ENCODE measurements around the gene USP1.

The USP1 gene

GRCh38 chr1:62435231-62436038, 1.4 kb upstream of the USP1 start:
- peak; percentile 4 for DNase-seq (ENCODE audit: low read depth)
- no peak for TF ChIP-seq CTCF (IDR thresholded peaks at IDR 0.05; ENCODE audit: insufficient read depth, low read depth, low read length, missing control alignments)
- peak overlapping the region; percentile 92 for H3K4me3 ChIP-seq (ENCODE audit: low read length)

GRCh38 chr1:62436039-62436465, 797 bp upstream of the USP1 start:
- H3K4me3 ChIP-seq (ENCODE audit: low read length): peak overlapping the region; percentile 92
- DNase-seq (ENCODE audit: low read depth): peak; percentile 99
- TF ChIP-seq CTCF (IDR thresholded peaks at IDR 0.05; ENCODE audit: insufficient read depth, low read depth, low read length, missing control alignments): no peak

GRCh38 chr1:62437273-62437940, 558 bp downstream of the USP1 start:
- DNase-seq (ENCODE audit: low read depth): peak; percentile 46
- no peak for TF ChIP-seq CTCF (IDR thresholded peaks at IDR 0.05; ENCODE audit: insufficient read depth, low read depth, low read length, missing control alignments)
- peak overlapping the region; percentile 92 for H3K4me3 ChIP-seq (ENCODE audit: low read length)

- TF ChIP-seq CTCF (IDR thresholded peaks at IDR 0.05; ENCODE audit: insufficient read depth, low read depth, low read length, missing control alignments): no peak
- DNase-seq (ENCODE audit: low read depth): no peak
- peak overlapping the region; percentile 92 for H3K4me3 ChIP-seq (ENCODE audit: low read length)
Observed at GRCh38 chr1:62438163-62438562, 1.3 kb downstream of the USP1 start.

GRCh38 chr1:62439652-62440371, 3.0 kb downstream of the USP1 start:
- no peak for DNase-seq (ENCODE audit: low read depth)
- TF ChIP-seq CTCF (IDR thresholded peaks at IDR 0.05; ENCODE audit: insufficient read depth, low read depth, low read length, missing control alignments): no peak
- no peak overlapping the region for H3K4me3 ChIP-seq (ENCODE audit: low read length)

- TF ChIP-seq CTCF (IDR thresholded peaks at IDR 0.05; ENCODE audit: insufficient read depth, low read depth, low read length, missing control alignments): no peak
- no peak for DNase-seq (ENCODE audit: low read depth)
- no peak overlapping the region for H3K4me3 ChIP-seq (ENCODE audit: low read length)
Observed at GRCh38 chr1:62444701-62445100, 7.9 kb downstream of the USP1 start.

Measured in epithelial cell of esophagus (primary cell).